Stimulated activated CD4-positive, alpha-beta T cell treated with anti-CD3 and anti-CD28 coated beads, Interleukin-15, amount 100 ng/mL, for 24 hours (primary cell): ENCODE results near the gene DZIP1.

Source experiments
- DNase-seq: peaks from one replicate; pipeline ENCODE4 v3.0.0-alpha.2; 2020

DZIP1 gene

GRCh38 chr13:95643571-95643935, 953 bp downstream of the DZIP1 start:
- no peak for DNase-seq

GRCh38 chr13:95642999-95643398, 1.5 kb downstream of the DZIP1 start:
- no peak for DNase-seq

- DNase-seq: peak; percentile 27
These were observed 2.4 kb downstream of the DZIP1 start for GRCh38 chr13:95642028-95642621.

- DNase-seq: no peak
These were observed 3.0 kb downstream of the DZIP1 start for GRCh38 chr13:95641291-95642027.

GRCh38 chr13:95636853-95637252, 7.7 kb downstream of the DZIP1 start:
- DNase-seq: no peak

- no peak for DNase-seq
These were observed 13.9 kb downstream of the DZIP1 start for GRCh38 chr13:95630593-95630992.

GRCh38 chr13:95629071-95629470, 15.4 kb downstream of the DZIP1 start:
- DNase-seq: no peak

- no peak for DNase-seq
These were observed 16.0 kb downstream of the DZIP1 start for GRCh38 chr13:95628488-95628887.

GRCh38 chr13:95627590-95627989, 16.9 kb downstream of the DZIP1 start:
- DNase-seq: no peak

- no peak for DNase-seq
These were observed 17.7 kb downstream of the DZIP1 start for GRCh38 chr13:95626768-95627167.

- no peak for DNase-seq
These were observed 20.5 kb downstream of the DZIP1 start for GRCh38 chr13:95624020-95624419.

GRCh38 chr13:95623141-95623540, 21.4 kb downstream of the DZIP1 start:
- DNase-seq: no peak

GRCh38 chr13:95620825-95621498, 23.5 kb downstream of the DZIP1 start:
- DNase-seq: no peak

- no peak for DNase-seq
These were observed 24.3 kb downstream of the DZIP1 start for GRCh38 chr13:95620030-95620824.

- no peak for DNase-seq
These were observed 29.0 kb downstream of the DZIP1 start for GRCh38 chr13:95615539-95615938.

GRCh38 chr13:95614641-95615245, 29.8 kb downstream of the DZIP1 start:
- no peak for DNase-seq

GRCh38 chr13:95608640-95609323, 35.7 kb downstream of the DZIP1 start:
- DNase-seq: no peak

GRCh38 chr13:95607366-95607765, 37.1 kb downstream of the DZIP1 start:
- DNase-seq: no peak

GRCh38 chr13:95605448-95606125, 38.9 kb downstream of the DZIP1 start:
- DNase-seq: no peak

- DNase-seq: no peak
These were observed 40.0 kb downstream of the DZIP1 start for GRCh38 chr13:95604556-95604915.

GRCh38 chr13:95603887-95604555, 40.5 kb downstream of the DZIP1 start:
- no peak for DNase-seq
